Trophoblast cell (in vitro differentiated cells and primary cell): Measurements from ENCODE around the gene CDC73.

Experiments used
- DNase-seq, 2 donors: peaks; one replicate each; pipeline ENCODE4 v3.0.0-alpha.2; 2016
- H2AFZ ChIP-seq: 2 replicates; pipeline ENCODE4 v1.6.1; 2013; ENCODE audit warnings: low read length, moderate library complexity, mild to moderate bottlenecking; ENCODE audit not compliant: insufficient read depth, poor library complexity
- H2AK5ac ChIP-seq: 2 replicates; pipeline ENCODE4 v1.6.1; 2013; ENCODE audit warnings: mild to moderate bottlenecking, low read length
- H2BK120ac ChIP-seq: 2 replicates; pipeline ENCODE4 v1.6.1; 2013; ENCODE audit warnings: low read length, mild to moderate bottlenecking, moderate library complexity; ENCODE audit not compliant: insufficient read depth, poor library complexity
- H2BK12ac ChIP-seq: 2 replicates; pipeline ENCODE4 v1.6.1; 2013; ENCODE audit warnings: mild to moderate bottlenecking, low read length, moderate library complexity
- H2BK5ac ChIP-seq: 2 replicates; pipeline ENCODE4 v1.6.1; 2013; ENCODE audit warnings: low read length, low read depth, moderate library complexity, mild to moderate bottlenecking; ENCODE audit not compliant: poor library complexity
- H3K14ac ChIP-seq: 2 replicates; pipeline ENCODE4 v1.6.1; 2013; ENCODE audit warnings: mild to moderate bottlenecking, low read length
- H3K18ac ChIP-seq: 2 replicates; pipeline ENCODE4 v1.6.1; 2013; ENCODE audit warnings: mild to moderate bottlenecking, low read length
- H3K23ac ChIP-seq: 2 replicates; pipeline ENCODE4 v1.6.1; 2013; ENCODE audit warnings: low read length
- H3K27ac ChIP-seq: 2 replicates; pipeline ENCODE4 v1.5.1; 2013; ENCODE audit warnings: low read depth, mild to moderate bottlenecking, inconsistent platforms, low read length, moderate library complexity
- H3K27me3 ChIP-seq: 2 replicates; pipeline ENCODE4 v1.6.1; 2013; ENCODE audit warnings: inconsistent platforms, mild to moderate bottlenecking, low read length, moderate library complexity; ENCODE audit not compliant: insufficient read depth
- H3K36me3 ChIP-seq, 2 experiments: 1 replicate in 1 of 2; 2 replicates in 1 of 2; pipeline ENCODE4 v1.6.1; 2013; ENCODE audit warnings: low read length in 2 of 2, mild to moderate bottlenecking in 2 of 2, moderate library complexity in 1 of 2; ENCODE audit not compliant: insufficient read depth in 2 of 2, control insufficient read depth in 1 of 2
- H3K4ac ChIP-seq: 2 replicates; pipeline ENCODE4 v1.6.1; 2013; ENCODE audit warnings: low read depth, mild to moderate bottlenecking, low read length, moderate library complexity
- H3K4me1 ChIP-seq, 2 experiments: 1 replicate in 1 of 2; 2 replicates in 1 of 2; pipeline ENCODE4 v1.6.1; 2013; ENCODE audit warnings: low read length in 2 of 2, mild to moderate bottlenecking in 2 of 2, moderate library complexity in 1 of 2; ENCODE audit not compliant: insufficient read depth in 2 of 2, control insufficient read depth in 1 of 2
- H3K4me2 ChIP-seq: 2 replicates; pipeline ENCODE4 v1.6.1; 2013; ENCODE audit warnings: inconsistent platforms, mild to moderate bottlenecking, low read length, moderate library complexity
- H3K4me3 ChIP-seq: 2 replicates; pipeline ENCODE4 v1.5.1; 2013; ENCODE audit warnings: mild to moderate bottlenecking, low read depth, low read length, inconsistent platforms
- H3K79me1 ChIP-seq: one replicate; pipeline ENCODE4 v1.6.1; 2013; ENCODE audit warnings: low read length
- H3K79me2 ChIP-seq: 2 replicates; pipeline ENCODE4 v1.6.1; 2013; ENCODE audit warnings: low read length, mild to moderate bottlenecking; ENCODE audit not compliant: control insufficient read depth, insufficient read depth, poor library complexity
- H3K9ac ChIP-seq: 2 replicates; pipeline ENCODE4 v1.6.1; 2013; ENCODE audit warnings: mild to moderate bottlenecking, low read length
- H3K9me3 ChIP-seq: 2 replicates; pipeline ENCODE4 v1.6.1; 2013; ENCODE audit warnings: low read depth, mild to moderate bottlenecking, control low read depth, inconsistent platforms, low read length; ENCODE audit not compliant: insufficient read depth
- H4K12ac ChIP-seq: 2 replicates; pipeline ENCODE4 v1.6.1; 2013; ENCODE audit warnings: low read depth, mild to moderate bottlenecking, low read length, moderate library complexity
- H4K8ac ChIP-seq: 2 replicates; pipeline ENCODE4 v1.6.1; 2013; ENCODE audit warnings: low read depth, mild to moderate bottlenecking, low read length, moderate library complexity
- H4K91ac ChIP-seq: one replicate; pipeline ENCODE4 v1.6.1; 2013; ENCODE audit warnings: low read depth, mild to moderate bottlenecking, low read length, moderate library complexity
- WGBS: extraction: QIAGEN DNeasy Blood & Tissue Kit; methylation state at CpG from one replicate; pipeline ENCODE4 v1.1.7; 2013; ENCODE audit warnings: missing lambda C conversion rate; ENCODE audit not compliant: insufficient read length, insufficient coverage; ENCODE audit errors: extremely low coverage; 5-methylcytosine and 5-hydroxymethylcytosine counted together

CDC73 gene

DNA sequence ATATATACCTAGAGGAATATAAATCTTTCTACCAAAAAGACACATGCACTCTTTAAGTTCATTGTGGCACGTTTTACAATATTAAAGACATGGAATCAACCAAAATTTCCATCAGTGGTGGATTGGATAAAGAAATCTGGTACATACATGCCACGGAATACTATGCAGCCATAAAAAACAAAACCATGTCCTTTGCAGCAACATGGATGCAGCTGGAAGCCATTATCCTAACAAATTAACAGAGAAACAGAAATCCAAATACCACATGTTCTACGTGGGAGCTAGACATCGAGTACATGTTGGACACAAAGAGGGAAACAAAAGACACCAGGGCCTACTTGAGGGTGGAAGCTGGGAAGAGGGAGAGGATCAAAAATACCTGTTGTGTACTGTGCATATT lies 97.6 kb downstream of the CDC73 start:
- Histone ChIP-seq H2AFZ (no peak overlapping the region), H3K4me1 (peaks cover 0 to 3% of the 10 kb centered on the region in 2 experiments), H3K79me2 (no peaks in the 10 kb centered on the region), H3K4me2 (no peak overlapping the region), H3K14ac (no peak overlapping the region), H4K91ac (no peak overlapping the region), H3K4ac (no peak overlapping the region), H3K9me3 (peaks cover 2% of the 10 kb centered on the region), H3K36me3 (peaks cover 4 to 10% of the 10 kb centered on the region in 2 experiments), H4K12ac (no peak overlapping the region), H3K9ac (no peak overlapping the region), H2BK120ac (no peak overlapping the region), H2BK5ac (no peak overlapping the region), H3K27me3 (no peaks in the 10 kb centered on the region), H2AK5ac (no peak overlapping the region), H4K8ac (no peak overlapping the region), H3K27ac (no peak overlapping the region), H3K4me3 (no peak overlapping the region), H3K23ac (no peak overlapping the region), H3K79me1 (no peaks in the 10 kb centered on the region), H3K18ac (no peak overlapping the region), H2BK12ac (no peak overlapping the region)
- DNase-seq = no peak
- WGBS = no CpG with 5 or more reads among the region's 4 CpGs

DNA sequence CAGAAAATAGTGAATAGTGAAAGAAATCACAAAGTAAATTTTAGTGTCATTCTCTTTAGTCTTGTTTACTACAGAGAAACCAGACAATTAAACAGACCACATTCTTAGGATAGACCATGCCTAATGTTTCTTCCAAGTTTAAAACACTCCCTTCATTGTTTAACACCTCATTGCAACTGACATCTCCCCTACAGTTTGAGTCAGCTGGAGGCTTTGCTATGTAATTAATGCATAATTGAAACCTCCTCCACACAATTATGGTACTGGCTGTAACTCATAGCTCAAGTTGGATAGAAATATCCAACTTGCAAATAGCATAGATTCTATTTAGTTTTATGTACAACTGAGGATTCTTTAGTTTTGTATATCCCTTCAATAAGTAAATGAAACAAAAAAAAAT lies 99.8 kb downstream of the CDC73 start:
- H3K27me3 ChIP-seq = no peaks in the 10 kb centered on the region
- no peak overlapping the region for H3K9ac ChIP-seq
- H4K8ac ChIP-seq = no peak overlapping the region
- H3K9me3 ChIP-seq = peaks cover 2% of the 10 kb centered on the region
- H3K79me1 ChIP-seq = no peaks in the 10 kb centered on the region
- no peak overlapping the region for H3K4me3 ChIP-seq
- H2AK5ac ChIP-seq = no peak overlapping the region
- no peak overlapping the region for H3K14ac ChIP-seq
- peaks cover 0 to 8% of the 10 kb centered on the region in 2 experiments for H3K36me3 ChIP-seq
- H3K4me2 ChIP-seq = no peak overlapping the region
- no peak for DNase-seq
- H4K12ac ChIP-seq = no peak overlapping the region
- peaks cover 0 to 3% of the 10 kb centered on the region in 2 experiments for H3K4me1 ChIP-seq
- H3K4ac ChIP-seq = no peak overlapping the region
- no peaks in the 10 kb centered on the region for H3K79me2 ChIP-seq
- no peak overlapping the region for H3K18ac ChIP-seq
- H2BK120ac ChIP-seq = no peak overlapping the region
- no peak overlapping the region for H2BK12ac ChIP-seq
- no peak overlapping the region for H3K27ac ChIP-seq
- no peak overlapping the region for H4K91ac ChIP-seq
- H3K23ac ChIP-seq = no peak overlapping the region
- H2AFZ ChIP-seq = no peak overlapping the region
- no peak overlapping the region for H2BK5ac ChIP-seq

DNA sequence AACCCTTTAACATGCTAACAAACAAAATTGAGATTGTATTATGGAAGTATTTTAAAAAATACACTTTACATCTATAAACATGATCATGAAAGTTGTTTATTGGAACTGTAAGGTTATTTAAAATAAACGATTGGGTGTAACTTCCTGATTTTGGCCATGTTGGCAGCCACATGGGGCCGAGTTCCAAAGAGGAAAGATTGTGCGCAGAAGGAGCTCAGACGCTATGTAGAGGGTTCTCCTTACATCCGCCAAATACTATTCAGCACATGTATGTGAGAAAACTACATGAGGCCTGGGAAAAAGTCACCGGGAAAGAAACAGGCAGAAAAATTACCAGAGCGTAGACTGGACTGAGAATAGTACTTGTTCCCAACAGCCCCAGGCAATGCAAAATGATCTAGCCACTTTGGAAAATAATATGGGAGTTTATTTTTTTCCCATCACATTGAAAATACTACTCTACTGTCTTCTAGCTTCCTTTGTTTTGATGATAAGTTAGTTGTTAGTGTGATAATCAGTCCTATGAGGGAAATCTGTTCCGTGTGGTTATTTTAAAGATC lies 100.3 kb downstream of the CDC73 start:
- Histone ChIP-seq H3K4me1 (peaks cover 0 to 3% of the 10 kb centered on the region in 2 experiments), H4K91ac (no peak overlapping the region)
- DNase-seq = no peak

DNA sequence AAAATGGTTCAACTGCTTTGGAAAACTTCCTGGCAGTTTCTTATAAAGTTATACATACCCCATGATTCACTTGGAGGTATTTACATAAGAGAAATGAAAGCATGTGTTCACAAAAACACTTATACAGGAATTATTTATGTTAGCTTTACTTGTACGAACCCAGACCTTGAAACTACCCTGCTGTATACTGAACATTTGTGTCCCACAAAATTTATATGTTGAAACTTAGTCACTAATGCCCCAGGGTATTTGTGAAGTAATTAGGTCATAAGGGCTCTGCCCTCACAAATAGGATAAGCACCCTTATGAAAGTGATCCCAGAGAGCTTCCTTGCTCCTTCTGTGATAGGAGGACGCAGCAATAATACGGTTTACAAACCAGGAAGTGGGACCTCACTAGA lies 107.3 kb downstream of the CDC73 start:
- Histone ChIP-seq H3K4me3 (no peak overlapping the region), H3K79me2 (no peaks in the 10 kb centered on the region), H3K79me1 (no peaks in the 10 kb centered on the region), H4K8ac (no peak overlapping the region), H3K9me3 (no peaks in the 10 kb centered on the region), H3K27ac (no peak overlapping the region), H3K23ac (no peak overlapping the region), H3K27me3 (no peaks in the 10 kb centered on the region), H2BK12ac (no peak overlapping the region), H3K18ac (no peak overlapping the region), H3K14ac (no peak overlapping the region), H2AFZ (no peak overlapping the region), H4K12ac (no peak overlapping the region), H3K4me2 (no peak overlapping the region), H4K91ac (no peak overlapping the region), H3K4me1 (no peaks in the 10 kb centered on the region), H3K9ac (no peak overlapping the region), H3K36me3 (peaks cover 0 to 2% of the 10 kb centered on the region in 2 experiments), H2BK120ac (no peak overlapping the region), H3K4ac (no peak overlapping the region), H2BK5ac (no peak overlapping the region), H2AK5ac (no peak overlapping the region)
- WGBS = no CpG with 5 or more reads among the region's 3 CpGs
- DNase-seq = peak; percentile 59 to 84

More for the DNA sequence above, 100.3 kb downstream of the CDC73 start:
- no peak overlapping the region for H3K4ac ChIP-seq
- no peak overlapping the region for H4K8ac ChIP-seq
- H3K4me2 ChIP-seq = no peak overlapping the region
- no peak overlapping the region for H2BK120ac ChIP-seq
- H3K27me3 ChIP-seq = no peaks in the 10 kb centered on the region
- H3K9me3 ChIP-seq = no peaks in the 10 kb centered on the region
- H3K23ac ChIP-seq = no peak overlapping the region
- no peak overlapping the region for H3K27ac ChIP-seq
- no peak overlapping the region for H2BK5ac ChIP-seq
- no peak overlapping the region for H2AFZ ChIP-seq
- H3K36me3 ChIP-seq = peaks cover 0 to 4% of the 10 kb centered on the region in 2 experiments
- no peak overlapping the region for H3K4me3 ChIP-seq
- no peak overlapping the region for H4K12ac ChIP-seq
- no peak overlapping the region for H3K9ac ChIP-seq
- no CpG with 5 or more reads among the region's 8 CpGs for WGBS
- H3K79me1 ChIP-seq = no peaks in the 10 kb centered on the region
- H3K18ac ChIP-seq = no peak overlapping the region
- H3K14ac ChIP-seq = no peak overlapping the region
- H2AK5ac ChIP-seq = no peak overlapping the region
- H2BK12ac ChIP-seq = no peak overlapping the region
- no peaks in the 10 kb centered on the region for H3K79me2 ChIP-seq
